ENCODE measurements around the gene BACH1.

Gene BACH1

DNA sequence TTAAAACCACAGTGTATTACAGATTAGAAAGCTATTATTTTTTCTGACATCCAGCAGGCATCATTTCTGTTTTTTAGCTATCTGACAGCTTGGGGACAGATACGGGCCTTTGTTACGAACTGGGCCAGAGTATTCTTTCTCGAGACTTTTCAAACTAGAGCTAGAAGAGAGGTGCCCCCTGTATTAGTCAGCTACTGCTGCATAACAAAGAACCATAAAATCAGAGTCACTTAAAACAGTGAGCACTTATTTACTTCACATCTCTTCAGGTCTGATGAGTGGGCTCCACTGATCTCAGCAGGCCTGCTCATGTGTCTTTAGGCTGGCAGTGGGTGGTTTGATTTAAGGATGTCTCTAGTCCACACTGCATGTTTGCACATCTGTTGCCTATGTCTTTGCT, 67.8 kb downstream of the BACH1 start:
- no peaks in the 10 kb centered on the region for H3K79me2 ChIP-seq (ENCODE audit: control insufficient read depth, insufficient read depth, low read length, poor library complexity)
- H3K4ac ChIP-seq (ENCODE audit: low read depth, low read length), result no peak overlapping the region
- no peak overlapping the region for H3K9ac ChIP-seq (ENCODE audit: low read length)
- no peak overlapping the region for H2BK120ac ChIP-seq (ENCODE audit: insufficient read depth, low read length, poor library complexity)
- no peak overlapping the region for H4K8ac ChIP-seq (ENCODE audit: low read depth, low read length)
- no peak overlapping the region for H4K12ac ChIP-seq (ENCODE audit: low read depth, low read length)
- H3K9me3 ChIP-seq (ENCODE audit: insufficient read depth, low read depth, low read length), result no peaks in the 10 kb centered on the region
- peaks cover 1 to 8% of the 10 kb centered on the region in 2 experiments for H3K36me3 ChIP-seq (ENCODE audit: control insufficient read depth in 1 of 2, insufficient read depth in 2 of 2, low read length in 2 of 2)
- no CpG with 5 or more reads among the region's 3 CpGs for WGBS (ENCODE audit: extremely low coverage, insufficient coverage, insufficient read length)
- no peak overlapping the region for H3K18ac ChIP-seq (ENCODE audit: low read length)
- no peak overlapping the region for H2BK12ac ChIP-seq (ENCODE audit: low read length)
- no peaks in the 10 kb centered on the region for H3K27me3 ChIP-seq (ENCODE audit: insufficient read depth, low read length)
- H2BK5ac ChIP-seq (ENCODE audit: low read depth, low read length, poor library complexity), result no peak overlapping the region
- H2AFZ ChIP-seq (ENCODE audit: insufficient read depth, low read length, poor library complexity), result no peak overlapping the region
- DNase-seq, result no peak
- H3K23ac ChIP-seq (ENCODE audit: low read length), result no peak overlapping the region
- no peak overlapping the region for H2AK5ac ChIP-seq (ENCODE audit: low read length)
- H3K4me2 ChIP-seq (ENCODE audit: low read length), result no peak overlapping the region
- H3K4me3 ChIP-seq (ENCODE audit: low read depth, low read length), result no peak overlapping the region
- H3K14ac ChIP-seq (ENCODE audit: low read length), result no peak overlapping the region
- no peak overlapping the region for H3K27ac ChIP-seq (ENCODE audit: low read depth, low read length)
- H3K79me1 ChIP-seq (ENCODE audit: low read length), result no peaks in the 10 kb centered on the region
- H4K91ac ChIP-seq (ENCODE audit: low read depth, low read length), result no peak overlapping the region
- H3K4me1 ChIP-seq (ENCODE audit: control insufficient read depth in 1 of 2, insufficient read depth in 2 of 2, low read length in 2 of 2), result no peaks in the 10 kb centered on the region

DNA sequence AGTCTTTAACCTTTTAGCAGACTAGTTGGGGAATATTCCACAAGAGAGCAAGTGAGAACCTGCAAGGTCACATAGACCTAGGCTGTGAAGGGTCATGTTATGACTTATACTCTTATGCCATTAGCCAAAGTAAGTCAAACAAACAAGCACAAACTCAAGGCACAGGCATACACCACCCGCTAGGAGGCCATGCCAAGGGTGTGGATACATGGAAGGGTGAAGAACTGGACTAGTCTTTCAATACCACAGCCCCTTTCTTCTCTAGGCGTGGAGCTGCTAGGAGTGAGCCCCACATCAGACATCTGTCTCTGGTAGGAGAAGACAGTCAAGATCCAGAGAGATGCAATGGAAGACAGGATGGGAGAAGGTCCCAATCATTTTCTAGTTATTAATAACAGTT, 68.6 kb downstream of the BACH1 start:
- DNase-seq, result no peak
- no CpG with 5 or more reads among the region's 2 CpGs for WGBS (ENCODE audit: extremely low coverage, insufficient coverage, insufficient read length)
- Histone ChIP-seq H3K18ac (ENCODE audit: low read length) (no peak overlapping the region), H4K8ac (ENCODE audit: low read depth, low read length) (no peak overlapping the region), H3K79me1 (ENCODE audit: low read length) (no peaks in the 10 kb centered on the region), H3K4me2 (ENCODE audit: low read length) (no peak overlapping the region), H3K23ac (ENCODE audit: low read length) (no peak overlapping the region), H3K14ac (ENCODE audit: low read length) (no peak overlapping the region), H3K79me2 (ENCODE audit: control insufficient read depth, insufficient read depth, low read length, poor library complexity) (no peaks in the 10 kb centered on the region), H3K9me3 (ENCODE audit: insufficient read depth, low read depth, low read length) (no peaks in the 10 kb centered on the region), H2AFZ (ENCODE audit: insufficient read depth, low read length, poor library complexity) (no peak overlapping the region), H2BK120ac (ENCODE audit: insufficient read depth, low read length, poor library complexity) (no peak overlapping the region), H3K4ac (ENCODE audit: low read depth, low read length) (no peak overlapping the region), H3K27ac (ENCODE audit: low read depth, low read length) (no peak overlapping the region), H4K91ac (ENCODE audit: low read depth, low read length) (no peak overlapping the region), H2BK5ac (ENCODE audit: low read depth, low read length, poor library complexity) (no peak overlapping the region), H4K12ac (ENCODE audit: low read depth, low read length) (no peak overlapping the region), H3K9ac (ENCODE audit: low read length) (no peak overlapping the region), H3K4me3 (ENCODE audit: low read depth, low read length) (no peak overlapping the region), H2AK5ac (ENCODE audit: low read length) (no peak overlapping the region), H3K36me3 (ENCODE audit: control insufficient read depth in 1 of 2, insufficient read depth in 2 of 2, low read length in 2 of 2) (peaks cover 1 to 8% of the 10 kb centered on the region in 2 experiments), H2BK12ac (ENCODE audit: low read length) (no peak overlapping the region), H3K27me3 (ENCODE audit: insufficient read depth, low read length) (no peaks in the 10 kb centered on the region), H3K4me1 (ENCODE audit: control insufficient read depth in 1 of 2, insufficient read depth in 2 of 2, low read length in 2 of 2) (no peaks in the 10 kb centered on the region)

DNA sequence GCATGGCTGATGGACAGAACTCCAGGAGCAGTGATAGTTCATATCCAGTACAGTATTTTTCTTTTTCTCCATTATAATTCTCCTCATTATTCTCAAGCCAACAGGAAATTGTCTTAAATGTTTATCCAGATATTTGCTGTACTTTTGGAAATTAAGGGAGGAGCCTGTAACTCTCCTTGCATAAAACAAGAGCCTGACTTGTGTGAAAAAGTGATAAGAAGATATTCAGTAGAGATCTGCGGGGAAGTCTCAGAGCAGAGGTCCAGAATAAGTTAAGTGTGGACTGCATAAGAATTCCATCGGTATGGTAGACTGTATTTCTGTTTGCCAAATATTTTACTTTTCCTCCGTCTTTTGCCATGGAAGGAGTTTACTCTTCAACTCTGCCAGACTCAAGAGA, 70.2 kb downstream of the BACH1 start:
- Histone ChIP-seq H3K79me1 (ENCODE audit: low read length) (no peaks in the 10 kb centered on the region), H2BK5ac (ENCODE audit: low read depth, low read length, poor library complexity) (no peak overlapping the region), H2AFZ (ENCODE audit: insufficient read depth, low read length, poor library complexity) (no peak overlapping the region), H3K9ac (ENCODE audit: low read length) (no peak overlapping the region), H3K4me3 (ENCODE audit: low read depth, low read length) (no peak overlapping the region), H3K27me3 (ENCODE audit: insufficient read depth, low read length) (no peaks in the 10 kb centered on the region), H3K36me3 (ENCODE audit: control insufficient read depth in 1 of 2, insufficient read depth in 2 of 2, low read length in 2 of 2) (peaks cover 3 to 6% of the 10 kb centered on the region in 2 experiments), H3K4ac (ENCODE audit: low read depth, low read length) (no peak overlapping the region), H3K14ac (ENCODE audit: low read length) (no peak overlapping the region), H3K4me2 (ENCODE audit: low read length) (no peak overlapping the region), H3K18ac (ENCODE audit: low read length) (no peak overlapping the region), H2BK12ac (ENCODE audit: low read length) (no peak overlapping the region), H3K4me1 (ENCODE audit: control insufficient read depth in 1 of 2, insufficient read depth in 2 of 2, low read length in 2 of 2) (no peaks in the 10 kb centered on the region), H3K27ac (ENCODE audit: low read depth, low read length) (no peak overlapping the region), H3K9me3 (ENCODE audit: insufficient read depth, low read depth, low read length) (no peaks in the 10 kb centered on the region), H3K79me2 (ENCODE audit: control insufficient read depth, insufficient read depth, low read length, poor library complexity) (no peaks in the 10 kb centered on the region), H4K8ac (ENCODE audit: low read depth, low read length) (no peak overlapping the region), H4K12ac (ENCODE audit: low read depth, low read length) (no peak overlapping the region), H2BK120ac (ENCODE audit: insufficient read depth, low read length, poor library complexity) (no peak overlapping the region), H2AK5ac (ENCODE audit: low read length) (no peak overlapping the region), H4K91ac (ENCODE audit: low read depth, low read length) (no peak overlapping the region), H3K23ac (ENCODE audit: low read length) (no peak overlapping the region)
- WGBS (ENCODE audit: extremely low coverage, insufficient coverage, insufficient read length), result no CpG with 5 or more reads among the region's 3 CpGs
- no peak for DNase-seq

DNA sequence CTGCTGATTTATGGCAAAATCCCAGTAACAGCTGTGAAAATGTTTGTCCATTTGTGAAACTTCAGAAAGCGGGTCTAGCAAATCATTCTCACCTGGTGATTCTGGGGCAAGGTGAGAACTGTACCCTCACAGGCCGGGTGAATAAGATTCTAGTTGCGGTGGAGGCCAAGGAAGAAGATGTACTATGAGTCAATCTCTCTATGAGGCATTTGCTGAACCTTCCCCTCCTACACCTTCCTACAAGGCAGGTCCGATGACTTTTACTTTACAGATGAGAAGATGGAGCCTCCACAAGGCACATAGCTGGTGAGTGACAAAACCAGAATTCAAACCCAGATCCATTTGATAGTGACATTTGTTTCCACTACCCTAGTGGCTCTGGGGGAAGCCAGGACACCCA, 72.7 kb downstream of the BACH1 start:
- Histone ChIP-seq H2AK5ac (ENCODE audit: low read length) (no peak overlapping the region), H3K79me1 (ENCODE audit: low read length) (no peaks in the 10 kb centered on the region), H3K79me2 (ENCODE audit: control insufficient read depth, insufficient read depth, low read length, poor library complexity) (no peaks in the 10 kb centered on the region), H2AFZ (ENCODE audit: insufficient read depth, low read length, poor library complexity) (no peak overlapping the region), H2BK5ac (ENCODE audit: low read depth, low read length, poor library complexity) (no peak overlapping the region), H3K4me1 (ENCODE audit: control insufficient read depth in 1 of 2, insufficient read depth in 2 of 2, low read length in 2 of 2) (no peaks in the 10 kb centered on the region), H3K18ac (ENCODE audit: low read length) (no peak overlapping the region), H4K91ac (ENCODE audit: low read depth, low read length) (no peak overlapping the region), H3K9me3 (ENCODE audit: insufficient read depth, low read depth, low read length) (no peaks in the 10 kb centered on the region), H3K23ac (ENCODE audit: low read length) (no peak overlapping the region), H3K4me3 (ENCODE audit: low read depth, low read length) (no peak overlapping the region), H2BK120ac (ENCODE audit: insufficient read depth, low read length, poor library complexity) (no peak overlapping the region), H3K36me3 (ENCODE audit: control insufficient read depth in 1 of 2, insufficient read depth in 2 of 2, low read length in 2 of 2) (peaks cover 3 to 6% of the 10 kb centered on the region in 2 experiments), H3K4ac (ENCODE audit: low read depth, low read length) (no peak overlapping the region), H3K27me3 (ENCODE audit: insufficient read depth, low read length) (no peaks in the 10 kb centered on the region), H3K9ac (ENCODE audit: low read length) (no peak overlapping the region), H3K27ac (ENCODE audit: low read depth, low read length) (no peak overlapping the region), H4K12ac (ENCODE audit: low read depth, low read length) (no peak overlapping the region), H3K14ac (ENCODE audit: low read length) (no peak overlapping the region), H2BK12ac (ENCODE audit: low read length) (no peak overlapping the region), H4K8ac (ENCODE audit: low read depth, low read length) (no peak overlapping the region), H3K4me2 (ENCODE audit: low read length) (no peak overlapping the region)
- peak in 1 of 2 donors; percentile 28 for DNase-seq
- no CpG with 5 or more reads among the region's 4 CpGs for WGBS (ENCODE audit: extremely low coverage, insufficient coverage, insufficient read length)

Data from trophoblast cell (in vitro differentiated cells and primary cell).